ENCODE data around the gene SLC16A5.

The SLC16A5 gene

DNA sequence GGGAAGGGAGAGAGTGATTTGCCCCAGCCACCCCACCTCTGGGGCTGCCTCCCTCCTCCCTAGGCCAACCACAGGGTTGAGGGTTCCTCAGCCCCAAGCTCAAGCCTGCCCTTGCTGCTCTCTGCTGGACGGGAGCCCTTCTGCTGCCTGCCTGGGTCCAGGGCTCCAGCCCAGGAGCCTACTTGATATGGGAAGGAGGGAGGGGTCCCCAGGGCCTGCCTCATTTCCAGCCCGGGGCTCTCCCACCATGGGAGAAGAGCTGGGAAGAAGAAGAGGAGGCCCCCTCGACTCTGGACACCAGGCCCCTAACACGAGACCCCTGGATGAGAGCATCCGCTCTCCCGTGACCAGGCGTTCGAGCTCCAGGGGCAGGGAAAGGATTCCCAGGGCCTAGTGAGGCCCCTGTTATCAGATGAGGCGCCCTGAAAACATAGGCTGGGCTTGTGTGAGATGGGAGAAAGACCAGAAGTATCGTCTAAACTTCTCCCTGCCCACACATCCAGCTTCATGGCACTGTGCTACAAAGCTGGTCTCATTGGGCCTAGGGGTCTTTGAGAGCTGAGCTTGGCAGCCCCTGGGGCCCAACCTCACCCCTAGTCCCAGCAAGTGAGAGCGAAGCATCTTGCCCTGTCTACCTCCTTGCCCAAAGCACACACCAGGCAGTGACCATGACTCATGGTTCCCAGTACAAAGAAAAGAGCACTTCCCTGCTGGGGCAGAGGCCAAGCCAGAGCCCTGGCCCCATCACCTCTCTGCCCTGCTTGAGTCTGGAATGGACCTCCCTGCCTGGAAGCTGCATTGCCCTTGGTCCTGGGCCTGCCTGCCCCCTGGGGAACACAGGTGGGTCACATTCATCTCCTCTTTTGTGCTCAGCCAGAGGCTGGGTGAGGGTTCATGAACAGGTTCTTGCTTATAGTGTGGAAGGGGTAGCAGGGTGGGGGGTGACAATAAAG, 987 bp downstream of the SLC16A5 start:
- DNase-seq: no peak

DNA sequence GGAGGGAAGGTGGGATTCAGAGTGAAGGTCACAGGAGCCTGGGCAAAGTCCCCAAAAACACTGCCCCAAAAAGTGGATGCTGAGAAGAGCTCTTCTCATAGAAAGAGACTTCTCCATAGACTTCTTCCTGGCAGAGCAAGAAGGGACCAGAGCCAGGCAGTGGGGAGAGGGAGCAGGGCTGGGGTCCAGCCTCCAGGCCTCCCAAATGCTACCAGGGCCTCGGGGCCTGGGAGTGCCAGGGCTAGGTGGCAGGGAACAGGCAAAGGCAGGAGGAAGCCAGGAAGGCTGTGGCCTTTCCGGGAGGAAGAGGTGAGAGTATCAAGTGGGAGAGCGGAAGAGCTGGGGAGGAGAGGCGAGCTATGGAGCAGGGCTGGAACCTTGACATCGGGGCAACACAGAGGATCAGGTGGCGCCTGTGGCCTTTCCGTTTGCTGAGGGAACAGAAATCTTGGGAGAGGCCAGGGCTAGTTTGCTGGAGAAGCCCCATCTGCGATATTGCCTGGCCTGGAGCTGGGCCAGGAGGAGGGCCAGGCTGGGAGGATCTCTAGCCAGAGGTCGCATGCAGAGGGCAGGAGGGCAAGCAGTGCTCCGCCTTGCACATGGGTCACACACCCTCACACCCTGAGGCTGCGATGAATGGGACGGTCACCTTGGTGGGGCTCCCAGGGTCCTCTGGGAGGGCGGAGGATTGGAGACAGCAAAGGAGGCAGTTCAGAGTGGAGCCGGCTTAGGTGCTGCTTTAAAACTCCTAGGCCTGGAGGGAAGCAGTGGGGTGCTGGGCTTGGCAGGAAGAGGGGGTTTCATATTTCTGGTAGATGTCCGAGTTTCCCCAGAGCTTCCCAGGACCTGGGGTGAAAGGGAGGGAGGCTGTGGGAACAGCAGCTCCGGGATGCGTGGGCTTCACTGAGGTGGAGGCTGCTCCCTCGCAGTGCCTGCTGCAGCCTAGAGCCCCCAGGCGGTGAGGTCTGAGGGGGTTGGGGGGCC, 3.4 kb downstream of the SLC16A5 start:
- DNase-seq: no peak

DNA sequence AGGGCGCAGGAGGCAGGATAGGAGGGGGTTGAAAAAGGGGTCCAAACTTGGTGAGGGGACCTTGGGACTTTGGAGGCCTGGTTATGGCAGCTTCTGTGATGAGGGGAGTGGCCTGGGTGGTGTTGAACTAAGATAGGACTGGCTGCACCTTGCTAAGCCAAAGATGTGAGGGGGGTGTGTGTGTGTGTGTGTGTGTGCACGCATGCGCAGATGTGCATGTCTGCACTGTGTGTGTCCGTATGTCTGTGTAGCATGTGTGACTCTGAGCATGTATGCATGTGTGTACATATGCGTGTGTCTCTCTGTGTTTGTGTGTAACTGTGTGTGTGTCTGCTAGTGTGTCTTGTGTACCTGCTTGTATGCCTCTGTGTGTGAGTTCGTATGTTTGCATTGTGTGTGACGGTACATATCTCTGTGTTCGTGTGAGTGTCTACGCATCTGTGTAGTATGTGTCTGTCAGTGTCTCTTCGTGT, 4.1 kb downstream of the SLC16A5 start:
- DNase-seq: no peak

DNA sequence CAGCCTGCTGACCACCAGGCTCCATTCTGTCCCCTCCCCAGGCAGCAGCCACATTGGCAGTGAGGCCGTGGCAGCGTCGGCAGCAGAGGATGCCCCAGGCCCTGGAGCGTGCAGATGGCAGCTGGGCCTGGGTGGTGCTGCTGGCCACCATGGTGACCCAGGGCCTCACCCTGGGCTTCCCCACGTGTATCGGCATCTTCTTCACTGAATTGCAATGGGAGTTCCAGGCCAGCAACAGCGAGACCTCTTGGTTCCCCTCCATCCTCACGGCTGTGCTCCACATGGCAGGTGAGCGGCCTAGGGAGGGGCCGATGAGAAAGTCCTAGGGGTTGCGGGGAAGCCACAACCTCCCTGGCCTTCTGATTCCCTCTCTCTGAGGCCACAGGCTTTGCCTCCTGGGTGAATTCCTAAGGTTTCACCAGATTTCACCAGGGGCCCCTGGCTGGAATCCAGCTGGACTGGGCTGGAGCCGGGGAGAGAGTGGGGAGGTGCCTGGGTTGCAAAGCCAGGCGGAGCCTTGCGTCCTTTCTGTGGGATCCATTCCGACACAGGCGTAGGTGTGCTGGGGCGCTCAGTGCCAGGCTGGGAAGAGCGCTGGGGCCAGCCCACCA, 5.9 kb downstream of the SLC16A5 start:
- no peak for DNase-seq

DNA sequence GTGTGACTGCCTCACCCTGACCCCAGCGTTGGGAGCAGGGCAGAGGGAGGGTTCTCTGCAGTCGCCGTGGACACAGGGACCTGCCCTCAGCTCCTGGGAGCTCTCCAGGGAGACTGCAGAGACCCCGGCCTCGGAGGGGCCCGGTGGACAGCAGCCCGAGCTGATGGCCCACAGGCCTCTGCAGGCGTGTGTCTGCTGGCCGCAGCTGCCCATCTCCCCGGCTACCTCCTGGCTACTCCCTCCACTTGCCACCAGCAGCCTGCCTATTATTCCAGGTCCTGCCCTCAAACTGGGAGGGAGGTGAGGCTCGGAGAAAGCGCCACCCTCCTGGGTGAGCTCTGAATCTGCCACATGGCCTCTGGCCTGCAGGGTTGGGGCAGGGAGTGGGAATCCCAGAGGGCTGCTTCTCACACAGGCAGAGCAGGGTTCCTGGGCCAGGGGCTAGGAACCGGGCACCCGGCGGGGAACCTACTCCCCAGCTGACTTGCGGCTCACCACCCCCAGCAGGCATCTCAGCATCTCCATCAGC, 7.2 kb downstream of the SLC16A5 start:
- DNase-seq: no peak

DNA sequence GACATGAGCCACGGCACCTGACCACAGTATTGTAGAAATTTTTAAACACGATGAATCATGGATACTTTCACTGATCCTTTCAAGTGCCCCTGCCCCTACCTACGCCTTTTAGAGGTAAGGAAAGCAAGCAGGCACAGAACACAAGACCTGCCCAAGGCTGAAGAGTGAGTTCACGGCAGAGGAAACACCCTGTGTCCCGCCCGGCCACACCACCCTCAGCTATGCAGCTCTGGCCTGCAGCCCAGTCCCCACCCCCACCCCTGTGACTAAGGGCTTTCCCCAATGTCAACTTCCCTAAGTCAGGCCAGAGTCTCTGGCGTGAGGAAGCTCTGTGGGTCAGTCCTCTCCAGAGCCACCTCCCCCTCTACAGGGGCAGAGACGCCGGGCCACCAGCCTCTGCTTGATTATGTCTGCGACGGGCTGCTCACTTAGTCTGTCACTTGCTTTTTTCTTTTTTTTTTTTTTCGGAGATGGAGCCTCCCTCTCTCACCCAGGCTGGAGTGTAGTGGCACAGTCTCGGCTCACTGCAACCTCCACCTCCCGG, 8.4 kb downstream of the SLC16A5 start:
- DNase-seq: peak; percentile 57

DNA sequence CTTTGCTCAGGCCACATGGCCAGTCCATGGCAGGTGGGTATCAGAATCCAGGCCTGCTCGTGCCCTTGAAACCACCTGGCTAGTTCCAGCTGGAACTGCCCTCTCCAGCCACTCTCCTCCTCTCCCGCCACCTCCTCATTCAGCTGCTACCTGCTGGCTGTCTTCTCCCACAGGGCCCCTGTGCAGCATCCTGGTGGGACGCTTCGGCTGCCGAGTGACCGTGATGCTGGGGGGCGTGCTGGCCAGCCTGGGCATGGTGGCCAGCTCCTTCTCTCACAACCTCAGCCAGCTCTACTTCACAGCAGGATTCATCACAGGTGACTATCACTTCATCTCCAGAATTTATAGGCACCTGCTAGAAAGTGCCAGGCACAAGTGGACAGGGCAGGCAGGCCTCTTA, 10.1 kb downstream of the SLC16A5 start:
- DNase-seq: no peak

DNA sequence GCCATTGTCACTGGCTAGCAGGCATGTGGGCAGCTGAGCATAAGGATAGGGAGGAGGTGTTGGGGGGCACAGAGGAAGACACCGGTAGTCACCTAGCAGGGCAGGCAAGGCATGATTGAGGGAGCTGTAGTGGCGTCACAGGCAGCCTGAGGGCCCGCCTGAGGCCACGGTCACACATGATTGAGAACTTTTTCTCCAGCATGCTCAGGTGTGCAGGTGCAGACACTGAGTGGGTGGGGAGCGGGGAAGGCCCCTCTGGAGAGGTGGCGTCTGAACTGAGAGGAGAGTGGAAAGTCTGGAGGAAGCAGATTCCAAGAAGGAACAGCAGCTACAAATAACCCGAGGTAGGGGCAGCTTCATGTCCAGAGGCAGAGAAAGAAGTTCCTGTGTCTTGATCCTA, 11.1 kb downstream of the SLC16A5 start:
- DNase-seq: no peak

DNA sequence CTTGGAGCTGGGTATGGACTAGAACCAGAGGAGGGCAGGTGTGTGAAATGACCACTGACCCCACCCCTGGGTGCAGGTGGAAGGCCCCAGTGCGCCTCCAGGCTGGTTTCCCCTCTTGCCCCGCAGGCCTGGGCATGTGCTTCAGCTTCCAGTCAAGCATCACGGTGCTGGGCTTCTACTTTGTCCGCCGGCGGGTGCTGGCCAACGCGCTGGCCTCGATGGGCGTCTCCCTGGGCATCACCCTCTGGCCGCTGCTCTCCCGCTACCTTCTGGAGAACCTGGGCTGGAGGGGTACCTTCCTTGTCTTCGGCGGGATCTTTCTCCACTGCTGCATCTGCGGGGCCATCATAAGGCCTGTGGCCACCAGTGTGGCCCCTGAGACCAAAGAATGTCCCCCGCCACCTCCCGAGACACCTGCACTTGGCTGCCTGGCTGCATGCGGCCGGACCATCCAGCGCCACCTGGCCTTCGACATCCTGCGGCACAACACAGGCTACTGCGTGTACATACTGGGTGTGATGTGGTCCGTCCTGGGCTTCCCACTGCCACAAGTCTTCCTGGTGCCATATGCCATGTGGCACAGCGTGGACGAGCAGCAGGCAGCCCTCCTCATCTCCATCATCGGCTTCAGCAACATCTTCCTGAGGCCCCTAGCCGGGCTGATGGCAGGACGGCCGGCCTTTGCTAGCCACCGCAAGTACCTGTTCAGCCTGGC, 12.3 kb downstream of the SLC16A5 start:
- no peak for DNase-seq

DNA sequence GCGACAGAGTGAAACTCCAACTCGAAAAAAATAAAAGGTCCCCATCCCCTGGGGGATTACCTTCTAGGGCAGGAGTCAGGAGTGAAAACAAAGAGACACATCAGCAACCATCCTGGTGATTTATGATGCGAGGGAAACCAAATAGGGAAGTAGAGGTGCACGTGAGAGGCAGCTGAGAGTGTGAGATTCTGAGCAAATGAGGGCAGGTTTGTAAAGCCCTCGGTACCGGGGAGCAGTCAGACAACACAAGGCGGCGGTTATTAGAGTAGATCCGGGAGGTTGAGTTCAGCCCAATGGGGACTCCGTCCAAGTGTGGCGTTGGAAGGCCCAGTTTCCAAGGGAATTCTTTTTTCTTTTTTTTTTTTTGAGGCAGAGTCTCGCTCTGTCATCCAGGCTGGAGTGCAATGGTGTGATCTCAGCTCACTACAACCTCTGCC, 14.6 kb downstream of the SLC16A5 start:
- no peak for DNase-seq

DNA sequence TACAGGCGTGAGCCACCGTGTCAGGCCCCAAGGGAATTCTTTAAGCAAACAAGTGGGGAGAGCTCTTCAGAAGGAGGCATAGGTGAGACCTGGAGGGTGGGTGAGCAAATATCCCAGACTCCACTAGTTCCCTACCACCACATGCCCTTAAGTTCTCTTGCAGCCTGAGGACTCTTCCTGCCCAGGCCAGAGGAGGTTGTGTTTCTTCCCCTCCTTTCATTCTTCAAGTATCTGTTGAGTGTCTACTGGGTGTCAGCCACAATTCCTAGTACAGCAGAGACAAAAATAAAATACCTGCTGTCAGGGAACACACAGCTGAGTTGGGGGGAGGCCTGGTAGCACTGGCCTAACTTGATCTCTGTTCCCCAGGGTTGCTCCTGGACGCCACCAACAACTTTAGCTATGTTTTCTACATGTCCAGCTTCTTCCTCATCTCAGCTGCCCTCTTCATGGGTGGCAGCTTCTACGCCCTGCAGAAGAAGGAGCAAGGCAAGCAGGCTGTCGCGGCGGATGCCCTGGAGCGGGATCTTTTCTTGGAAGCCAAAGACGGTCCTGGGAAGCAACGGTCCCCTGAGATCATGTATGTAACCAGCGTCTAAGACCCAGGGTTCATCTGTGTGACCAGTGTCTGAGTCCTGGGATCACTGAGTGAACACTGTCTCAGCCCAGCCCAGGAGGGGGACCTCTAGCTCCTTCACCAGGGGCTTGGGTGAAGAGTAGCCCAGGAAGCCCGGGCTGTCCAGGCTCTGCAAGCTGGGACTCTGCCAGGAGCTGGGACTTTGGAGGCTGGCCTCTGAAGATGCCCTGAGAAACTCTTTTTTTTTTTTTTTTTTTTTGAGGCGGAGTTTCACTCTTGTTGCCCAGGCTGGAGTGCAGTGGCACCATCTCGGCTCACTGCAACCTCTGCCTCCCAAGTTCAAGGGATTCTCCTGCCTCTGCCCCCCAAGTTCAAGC, 16.1 kb downstream of the SLC16A5 start:
- DNase-seq: no peak

DNA sequence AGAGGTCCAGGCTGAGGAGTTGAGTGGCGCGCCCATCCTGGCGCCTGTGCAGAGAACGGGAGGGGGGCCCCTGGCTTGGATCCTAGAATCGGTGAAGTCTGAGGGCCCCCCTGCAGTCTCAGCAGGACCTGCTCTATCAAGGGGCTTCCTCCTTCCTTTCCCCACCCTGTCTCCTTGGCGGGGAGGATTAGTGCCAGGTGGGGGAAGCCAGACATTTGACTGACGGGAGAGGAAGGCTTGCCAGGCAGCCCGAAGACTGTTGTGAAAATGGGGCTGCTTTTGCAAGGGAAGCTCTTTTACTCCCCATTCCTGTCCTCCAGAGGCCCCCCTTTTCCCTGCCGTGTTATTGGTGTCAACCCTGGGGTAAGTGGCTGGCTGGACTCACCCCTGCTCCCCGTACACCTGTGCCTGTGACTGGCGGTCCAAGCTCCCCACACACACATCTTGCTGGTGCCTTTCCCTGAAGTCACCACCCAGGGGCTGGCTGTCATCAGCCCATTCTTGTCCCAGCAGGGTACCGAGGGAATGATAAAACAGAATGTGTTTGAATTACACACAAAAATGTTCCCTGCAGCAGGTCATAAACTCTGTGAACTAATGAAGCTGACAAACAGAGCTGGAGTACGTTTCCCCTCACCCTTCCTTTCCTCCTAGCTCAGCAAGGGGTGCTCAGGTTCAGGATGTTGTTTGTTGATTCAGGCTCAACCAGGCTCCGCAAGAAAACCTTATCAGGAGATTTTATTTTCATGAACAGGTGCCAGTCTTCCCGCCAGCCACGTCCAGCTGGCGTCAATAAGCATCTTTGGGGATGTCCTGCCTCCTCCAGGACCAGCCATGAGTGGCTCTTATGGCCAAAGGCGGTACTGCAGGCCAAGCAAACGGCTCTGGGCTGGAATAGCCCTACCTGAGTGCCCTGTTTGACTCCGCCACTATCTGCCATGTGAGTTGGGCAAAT, 17.6 kb downstream of the SLC16A5 start:
- DNase-seq: no peak

DNA sequence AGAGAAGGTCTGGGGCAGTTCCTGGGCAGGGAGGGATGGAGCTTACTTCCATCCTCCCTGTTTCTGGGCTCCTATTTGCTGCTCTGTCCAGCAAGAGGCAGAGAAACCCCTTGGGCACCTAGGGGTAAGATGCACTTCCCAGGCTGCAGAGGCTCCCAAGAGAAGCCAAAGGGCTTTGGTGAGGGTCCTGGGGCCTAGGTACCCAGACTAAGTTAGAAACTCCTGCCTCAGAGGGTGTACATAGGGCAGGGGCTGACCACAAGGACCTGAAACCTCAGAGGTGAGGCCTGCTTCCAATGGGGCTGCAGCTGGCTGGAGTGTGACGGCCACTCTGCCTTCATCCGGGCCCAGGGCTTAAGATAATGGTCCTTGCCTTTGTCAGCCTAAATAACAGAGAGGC, 20.4 kb downstream of the SLC16A5 start:
- no peak for DNase-seq

DNA sequence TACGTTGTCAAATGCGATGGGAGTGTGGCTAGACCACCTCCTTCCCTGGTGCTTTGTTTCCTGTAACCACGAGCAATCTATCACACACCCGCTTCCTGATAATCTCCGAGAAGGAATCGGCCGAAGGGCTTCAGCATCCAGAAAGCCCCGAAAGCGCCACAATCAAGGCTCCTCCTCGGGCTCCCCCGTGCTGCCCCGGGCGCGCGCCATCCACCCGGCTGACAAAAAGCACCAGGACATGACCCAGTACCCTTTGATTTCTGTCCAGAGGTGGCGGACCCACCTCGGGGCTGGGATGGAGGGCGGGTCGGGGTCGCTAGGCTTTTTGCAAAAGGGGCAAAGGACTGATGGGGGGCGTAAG, 21.3 kb downstream of the SLC16A5 start:
- no peak for DNase-seq

DNA sequence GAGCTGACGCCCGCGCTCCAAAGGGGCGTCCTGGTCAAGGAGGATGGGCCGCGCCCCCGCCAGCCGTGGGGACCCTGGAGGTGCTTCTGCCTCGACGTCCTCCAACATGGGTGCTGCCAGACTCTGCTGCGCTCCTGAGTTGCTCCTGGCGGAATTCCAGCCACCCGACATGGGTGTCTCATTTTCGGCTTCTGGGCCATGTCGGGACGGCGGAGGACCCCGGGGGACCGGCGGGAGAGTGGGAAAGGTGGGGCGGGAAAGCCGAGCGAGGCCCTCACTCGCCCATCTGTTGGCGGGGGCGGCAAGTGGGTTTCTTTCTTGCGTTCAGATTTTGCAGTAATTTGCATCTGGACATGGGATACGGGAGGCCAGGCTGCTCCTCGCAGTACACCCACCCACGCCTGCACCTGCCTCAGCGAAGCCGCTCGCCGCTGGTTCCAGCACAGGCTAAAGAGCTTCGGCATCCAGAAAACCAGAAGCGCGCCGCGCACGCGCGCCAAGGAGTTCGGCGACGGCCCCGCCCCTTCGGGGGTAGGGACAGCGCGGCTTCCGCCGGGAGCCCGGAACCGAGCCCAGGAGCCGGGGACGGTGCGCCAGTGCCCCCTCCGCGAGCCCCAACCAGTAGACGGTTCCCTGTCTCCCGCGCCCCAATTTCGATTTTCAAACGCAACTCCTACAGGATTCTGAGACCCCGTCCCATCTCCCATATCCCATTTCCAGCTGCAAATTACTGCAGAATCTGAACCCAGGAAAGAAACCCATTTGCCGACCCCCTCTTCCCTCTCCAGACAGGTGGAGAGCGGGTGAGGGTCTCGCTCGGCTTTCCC, 21.9 kb downstream of the SLC16A5 start, which contains the start of gene ARMC7:
Gene ARMC7, plus strand, starts transcription at position 563 of the 827 bp plus-strand sequence. CDS start 320 bp downstream, outside the sequence.
- peak; percentile 78 for DNase-seq

DNA sequence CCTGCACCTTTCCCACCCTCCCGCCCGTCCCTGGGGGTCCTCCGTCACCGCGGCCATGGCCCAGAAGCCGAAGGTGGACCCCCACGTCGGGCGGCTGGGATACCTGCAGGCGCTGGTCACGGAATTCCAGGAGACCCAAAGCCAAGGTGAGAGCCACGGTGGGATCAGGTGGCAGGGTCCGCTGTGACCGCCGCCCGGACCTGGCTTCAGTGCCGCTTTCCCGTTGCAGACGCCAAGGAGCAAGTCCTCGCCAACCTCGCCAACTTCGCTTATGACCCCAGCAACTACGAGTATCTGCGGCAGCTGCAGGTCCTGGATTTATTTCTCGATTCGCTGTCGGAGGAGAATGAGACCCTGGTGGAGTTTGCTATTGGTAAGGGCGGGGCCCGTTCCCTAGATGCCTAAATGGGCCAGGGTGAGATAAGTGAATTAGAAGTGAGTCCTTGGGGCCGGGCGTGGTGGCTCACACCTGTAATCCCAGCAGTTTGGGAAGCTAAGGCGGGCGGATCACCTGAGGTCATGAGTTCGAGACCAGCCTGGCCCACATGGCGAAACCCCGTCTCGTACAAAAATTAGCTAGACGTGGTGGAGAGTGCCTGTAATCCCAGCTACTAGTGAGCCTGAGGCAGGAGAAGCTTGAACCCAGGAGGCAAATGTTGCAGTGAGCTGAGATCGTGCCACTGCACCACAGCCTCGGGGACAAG, 22.6 kb downstream of the SLC16A5 start:
- no peak for DNase-seq

DNA sequence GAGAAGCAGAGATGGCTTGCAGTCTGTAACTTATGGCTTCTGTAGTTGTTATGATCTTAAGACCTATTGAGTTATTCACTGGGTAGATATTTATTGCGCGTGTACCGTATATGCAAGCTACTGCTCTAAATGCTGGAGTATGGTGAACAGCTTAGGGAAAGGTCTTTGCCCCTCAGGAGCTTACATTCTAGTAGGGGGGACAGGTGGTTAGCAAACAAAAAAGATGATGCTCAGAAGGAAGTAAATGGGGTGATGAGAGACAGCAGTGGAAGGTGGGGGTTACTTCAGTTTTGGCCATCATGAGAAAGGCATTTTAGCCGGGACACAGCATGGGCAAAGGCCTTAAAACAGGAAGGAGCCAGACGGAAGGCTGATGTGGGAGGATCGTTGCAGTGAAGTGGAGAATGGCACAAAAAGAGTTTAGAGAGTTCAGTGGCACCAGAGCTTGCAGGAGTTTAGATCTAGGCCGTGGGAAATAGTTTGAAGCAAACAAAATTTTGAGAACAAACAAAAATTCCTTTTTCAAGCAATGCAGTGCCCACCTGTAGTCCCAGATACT, 24.1 kb downstream of the SLC16A5 start:
- no peak for DNase-seq

Measured in T1000 (cell line).